ENCODE data around the gene CREB3L2.

GRCh38 chr7:137913985-137914384, 87.9 kb downstream of the CREB3L2 start:
- TF ChIP-seq EP300 (IDR thresholded peaks at IDR 0.05; ENCODE audit: low read depth) (no peak), CTCF (IDR thresholded peaks at IDR 0.05) (no peak), POLR2A (IDR thresholded peaks at IDR 0.05) (no peak), POLR2AphosphoS5 (IDR thresholded peaks at IDR 0.05) (no peak)
